ENCODE measurements around the gene ZNF221.

The ZNF221 gene

GRCh38 chr19:43960411-43960810 lies 9.4 kb downstream of the ZNF221 start:
- DNase-seq, result no peak

- DNase-seq, result no peak
These were observed 15.2 kb downstream of the ZNF221 start for GRCh38 chr19:43966079-43966694.

- DNase-seq, result no peak
These were observed 25.7 kb downstream of the ZNF221 start for GRCh38 chr19:43976732-43977131.

DNA sequence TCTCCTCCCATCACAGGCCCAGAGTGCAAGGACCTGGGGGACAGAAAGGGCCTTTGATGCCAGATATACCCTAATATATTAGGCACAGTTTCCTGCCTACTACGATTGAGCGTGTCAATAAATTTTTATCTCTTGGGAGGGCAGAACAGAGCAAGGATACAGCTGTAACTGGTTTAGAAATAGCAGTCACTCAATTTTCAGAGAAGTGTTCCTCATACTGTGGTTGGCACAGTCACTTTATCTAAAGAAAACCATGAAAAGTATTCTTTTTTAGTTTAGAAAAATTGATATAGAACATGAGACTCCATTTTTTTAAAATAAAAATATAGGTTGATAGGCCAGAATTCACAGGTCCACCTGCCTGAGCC lies 32.5 kb downstream of the ZNF221 start:
- DNase-seq, result no peak

DNA sequence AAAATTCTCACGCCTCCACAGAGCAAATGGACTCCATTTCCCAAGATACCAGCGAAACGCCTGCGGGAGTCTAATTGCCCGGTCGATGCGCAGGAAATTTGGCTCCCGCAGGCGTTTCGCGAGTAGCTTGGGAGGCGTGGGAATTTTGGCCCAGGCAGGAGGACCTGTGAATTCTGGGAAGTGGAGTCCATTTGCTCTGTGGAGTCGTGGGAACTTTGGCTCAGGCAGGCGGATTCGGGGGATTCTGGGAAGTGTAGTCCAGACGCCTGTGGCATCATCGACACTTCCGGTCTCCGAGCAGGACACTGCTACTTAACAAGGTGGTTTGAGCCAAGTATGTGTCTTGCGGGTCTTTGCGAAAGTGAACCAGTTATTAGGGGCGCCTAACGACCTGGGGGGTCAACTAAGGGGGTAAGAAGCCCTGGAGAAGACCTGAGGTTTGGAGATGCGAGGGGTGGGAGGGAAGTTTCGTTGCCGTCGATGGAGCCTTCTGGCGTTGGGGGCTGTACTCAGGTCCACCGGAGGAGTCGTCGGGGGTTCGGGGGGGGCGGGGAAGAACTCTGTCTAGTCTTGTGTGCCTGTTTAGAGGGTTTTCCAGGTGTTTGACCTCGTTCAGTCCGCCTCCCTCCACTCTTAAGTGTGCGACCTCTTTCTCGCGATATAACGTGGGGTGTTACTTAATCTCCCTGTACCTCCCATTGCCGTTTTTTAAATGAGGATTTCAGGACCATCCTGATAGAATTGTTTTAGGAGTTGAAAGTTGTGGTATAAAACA lies 33.1 kb downstream of the ZNF221 start, which contains the start of gene ZNF155:
TSS of gene ZNF155 (plus strand) at position 277 of the 775 bp plus-strand sequence. CDS start 4,356 bp downstream, outside the sequence.
- DNase-seq, result peak; percentile 81

- no peak for DNase-seq
These were observed 33.6 kb downstream of the ZNF221 start for GRCh38 chr19:43984687-43985000.

DNA sequence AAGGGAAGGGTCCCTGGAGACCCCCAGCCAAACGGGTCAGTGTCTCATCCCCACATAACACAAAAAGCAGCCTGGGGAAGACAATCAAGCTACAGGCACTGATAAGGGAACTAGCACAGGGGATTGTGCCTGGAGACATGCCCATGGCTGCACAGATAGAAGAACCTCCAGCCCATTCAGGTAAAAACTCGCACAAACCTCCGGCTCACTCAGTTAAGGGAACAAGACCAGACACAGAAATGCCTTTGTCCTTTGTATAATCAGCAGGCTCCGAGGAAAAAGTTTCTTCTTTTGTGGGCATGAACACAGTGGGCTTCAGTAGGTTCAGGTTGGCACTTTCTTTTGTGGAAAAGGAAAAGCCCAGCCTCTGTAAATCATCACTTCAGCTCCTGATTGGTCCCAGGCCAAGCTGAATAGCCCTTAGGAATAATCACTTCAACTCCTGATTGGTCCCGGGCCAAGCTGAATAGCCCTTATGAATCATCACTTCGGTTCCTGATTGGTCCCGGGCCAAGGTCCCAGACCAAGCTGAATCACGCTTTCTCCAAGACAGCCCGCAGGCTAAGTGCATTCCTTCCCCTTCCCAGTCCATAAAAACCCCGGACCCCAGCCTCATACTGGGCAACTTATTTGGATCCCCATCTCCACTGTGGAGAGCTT lies 46.7 kb downstream of the ZNF221 start:
- DNase-seq, result no peak

DNA sequence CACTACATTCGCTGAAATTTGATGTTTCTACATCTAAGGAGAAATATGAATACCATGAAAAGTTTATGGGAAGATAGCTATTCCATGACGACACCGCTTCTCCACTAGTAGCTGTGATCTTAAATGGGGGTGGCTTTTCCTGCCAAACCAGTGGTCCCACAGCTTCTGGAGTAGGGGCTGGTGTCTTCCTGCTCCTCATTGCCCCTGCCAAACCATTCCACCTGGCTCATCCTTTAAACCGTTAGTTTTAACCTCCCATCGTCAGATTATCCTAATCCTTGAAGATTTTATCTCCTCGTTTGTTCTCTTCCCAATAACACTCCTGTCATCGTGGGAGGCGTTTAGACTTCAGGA lies 51.2 kb downstream of the ZNF221 start:
- DNase-seq, result no peak

GRCh38 chr19:44002566-44003460 lies 51.8 kb downstream of the ZNF221 start, which contains the start of gene ZNF230:
Gene ZNF230, plus strand, starts transcription at chr19:44002957. Its CDS starts 4,122 bp downstream, at chr19:44007079.
- peak; percentile 95 for DNase-seq

- peak; percentile 20 for DNase-seq
These were observed 52.5 kb downstream of the ZNF221 start for GRCh38 chr19:44003461-44004009.

- DNase-seq, result no peak
These were observed 54.9 kb downstream of the ZNF221 start for GRCh38 chr19:44005973-44006372.

DNA sequence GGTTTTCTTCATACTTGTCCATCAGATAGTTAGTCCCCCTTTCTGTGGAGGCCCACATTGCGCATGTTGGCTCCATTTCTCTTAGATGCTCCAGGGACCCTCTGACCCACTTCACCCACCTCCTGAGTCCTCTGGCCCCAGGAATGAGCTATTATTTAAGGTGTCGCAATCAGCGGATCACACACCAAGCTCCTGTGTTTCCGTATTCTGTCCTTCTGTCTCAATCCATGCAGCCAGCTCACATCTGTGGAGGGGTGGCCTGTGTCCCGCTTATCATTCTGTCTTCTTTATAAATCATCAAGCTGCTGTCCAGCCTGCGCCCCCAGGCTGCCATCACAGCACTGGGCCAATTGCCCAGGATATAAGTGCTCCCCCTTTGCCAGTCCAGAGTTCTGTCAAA lies 56.4 kb downstream of the ZNF221 start:
- DNase-seq, result no peak

GRCh38 chr19:44010468-44010867 lies 59.4 kb downstream of the ZNF221 start:
- DNase-seq, result no peak
